ENCODE results near the gene IRX4. TPM values are rescaled to one million over a fixed set of nuclear protein-coding genes. Genes with fewer than 3 reads are reported as not detected.

IRX4 gene
- total and polyA plus RNA-seq, 4 donors: not detected

GRCh38 chr5:1878050-1878849, 4.5 kb downstream of the IRX4 start:
- Histone ChIP-seq H3K36me3 (ENCODE audit: control insufficient read depth in 4 of 4, insufficient read depth in 3 of 4, low read depth in 1 of 4, low read length in 3 of 4) (no peaks in the 10 kb centered on the region), H3K9me3 (ENCODE audit: control insufficient read depth in 4 of 4, low read length in 3 of 4) (no peaks in the 10 kb centered on the region), H3K27ac (ENCODE audit: low read depth in 1 of 2, low read length in 2 of 2) (no peak overlapping the region), H3K9ac (ENCODE audit: low read depth in 1 of 2, low read length in 2 of 2) (no peak overlapping the region), H3K27me3 (ENCODE audit: control insufficient read depth in 4 of 4, insufficient read depth in 4 of 4, low read length in 3 of 4) (peaks cover 10 to 48% (median 13%) of the 10 kb centered on the region in 4 donors), H3K4me3 (ENCODE audit: low read depth in 1 of 3, low read length in 3 of 3) (no peak overlapping the region), H3K4me1 (ENCODE audit: control insufficient read depth in 4 of 4, insufficient read depth in 4 of 4, low read length in 3 of 4) (peaks cover 12 to 27% (median 17%) of the 10 kb centered on the region in 4 donors)
- 5% methylated on average over 79 of the region's 79 CpGs for WGBS
- TF ChIP-seq SP1 (IDR thresholded peaks at IDR 0.05) (no peak), EGR1 (IDR thresholded peaks at IDR 0.05; ENCODE audit: low read depth in 2 of 2) (no peak), FOXA1 (IDR thresholded peaks at IDR 0.05) (no peak), RAD21 (IDR thresholded peaks at IDR 0.05) (no peak), FOXA2 (IDR thresholded peaks at IDR 0.05) (no peak), RXRA (IDR thresholded peaks at IDR 0.05) (no peak), REST (IDR thresholded peaks at IDR 0.05) (no peak), HNF4A (conservative IDR thresholded peaks at IDR 0.05) (no peak), CTCF (IDR thresholded peaks at IDR 0.05; ENCODE audit: low read depth, low read length, missing input control) (no peak), NR2F2 (IDR thresholded peaks at IDR 0.05) (no peak), ZBTB33 (IDR thresholded peaks at IDR 0.05) (no peak), JUND (IDR thresholded peaks at IDR 0.05) (no peak), GABPA (IDR thresholded peaks at IDR 0.05 in 1 of 2, conservative IDR thresholded peaks at IDR 0.05 in 1 of 2) (no peak), MAX (IDR thresholded peaks at IDR 0.05) (no peak), ATF3 (IDR thresholded peaks at IDR 0.05) (no peak)
- no peak for DNase-seq (ENCODE audit: low spot score)
